Adrenal gland (tissue), 5 donors: ENCODE data around the gene MINDY3.

Experiments
- CTCF ChIP-seq, 6 experiments: fragments of 450-650 bp in 4 of 6; fragments of 200-600 bp in 2 of 6; sonication (generic) in 1 of 6; IDR thresholded peaks; 1 replicate in 5 of 6; 2 replicates in 1 of 6; pipeline versions ENCODE4 v1.5.1 to v1.8.0; 2016 to 2021; ENCODE audit warnings: antibody characterized with exemption in 6 of 6, mild to moderate bottlenecking in 2 of 6, moderate library complexity in 1 of 6
- POLR2A ChIP-seq, 2 donors: fragments of 450-650 bp; IDR thresholded peaks; one replicate each; pipeline ENCODE4 v1.6.1; 2017; ENCODE audit warnings: antibody characterized with exemption in 2 of 2, mild to moderate bottlenecking in 2 of 2, moderate library complexity in 1 of 2
- donor health status: DM: no; HTN: no; CAD: no.

DNA sequence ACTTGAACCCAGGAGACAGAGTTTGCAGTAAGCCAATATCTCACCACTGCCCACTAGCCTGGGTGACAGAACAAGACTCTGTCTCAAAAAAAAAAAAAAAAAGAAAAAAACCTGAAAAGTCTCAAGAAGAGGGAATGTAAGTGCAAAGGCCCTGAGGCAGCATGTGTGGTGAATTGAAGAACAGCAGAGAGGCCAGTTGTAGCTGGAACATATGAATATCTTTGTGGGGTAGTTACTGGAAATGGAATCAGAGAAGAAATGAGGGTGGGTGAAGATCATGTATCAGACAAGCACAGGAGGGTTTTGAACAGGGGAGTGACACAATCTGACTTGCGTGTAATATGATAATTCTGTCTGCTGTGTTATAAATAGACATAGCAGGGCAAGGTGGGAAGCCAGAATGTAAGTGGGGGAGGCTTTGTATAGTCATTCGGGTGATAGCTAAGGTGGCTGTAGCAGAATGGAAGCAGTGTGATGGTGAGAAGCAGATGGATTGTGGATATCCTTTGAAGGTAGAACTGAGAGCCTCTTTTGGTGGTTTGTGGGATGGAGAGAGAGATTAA is 95.3 kb downstream of the MINDY3 start:
- TF ChIP-seq CTCF (IDR thresholded peaks at IDR 0.05) (no peak), POLR2A (IDR thresholded peaks at IDR 0.05) (no peak)
